Mucosa of rectum (tissue), 2 donors: ENCODE data around the gene ERP44.

Experiments
- H3K27ac ChIP-seq, 2 donors: one replicate each; pipeline ENCODE4 v1.7.0; 2013; ENCODE audit warnings: inconsistent platforms in 2 of 2, low read depth in 2 of 2, low read length in 2 of 2
- H3K27me3 ChIP-seq, 2 donors: one replicate each; pipeline ENCODE4 v1.7.0; 2013; ENCODE audit warnings: low read length in 2 of 2; ENCODE audit not compliant: control insufficient read depth in 2 of 2, insufficient read depth in 2 of 2
- H3K36me3 ChIP-seq, 2 donors: one replicate each; pipeline ENCODE4 v1.7.0; 2013; ENCODE audit warnings: low read length in 2 of 2; ENCODE audit not compliant: control insufficient read depth in 2 of 2, insufficient read depth in 2 of 2
- H3K4me1 ChIP-seq, 2 donors: one replicate each; pipeline ENCODE4 v1.7.0; 2013; ENCODE audit warnings: low read length in 2 of 2, mild to moderate bottlenecking in 1 of 2; ENCODE audit not compliant: control insufficient read depth in 2 of 2, insufficient read depth in 2 of 2
- H3K4me3 ChIP-seq, 2 donors: one replicate each; pipeline ENCODE4 v1.7.0; 2013; ENCODE audit warnings: low read length in 2 of 2
- H3K9ac ChIP-seq, 2 donors: one replicate each; pipeline ENCODE4 v1.7.0; 2013; ENCODE audit warnings: low read length in 2 of 2, low read depth in 1 of 2, mild to moderate bottlenecking in 1 of 2
- H3K9me3 ChIP-seq, 2 donors: one replicate each; pipeline ENCODE4 v1.7.0; 2013; ENCODE audit warnings: low read length in 2 of 2; ENCODE audit not compliant: control insufficient read depth in 2 of 2
- donor health status: healthy.
- donor health status: Normal muscosa, but diverticular disease.

ERP44 gene

GRCh38 chr9:99966001-99966400, 132.8 kb downstream of the ERP44 start:
- no peak overlapping the region for H3K4me3 ChIP-seq
- peaks cover 22 to 33% of the 10 kb centered on the region in 2 donors for H3K36me3 ChIP-seq
- H3K27me3 ChIP-seq: no peaks in the 10 kb centered on the region
- no peak overlapping the region for H3K9ac ChIP-seq
- H3K9me3 ChIP-seq: no peaks in the 10 kb centered on the region
- H3K27ac ChIP-seq: no peak overlapping the region
- no peaks in the 10 kb centered on the region for H3K4me1 ChIP-seq

- Histone ChIP-seq H3K9me3 (no peaks in the 10 kb centered on the region), H3K27ac (no peak overlapping the region), H3K9ac (no peak overlapping the region), H3K36me3 (peaks cover 19 to 34% of the 10 kb centered on the region in 2 donors), H3K4me1 (no peaks in the 10 kb centered on the region), H3K4me3 (no peak overlapping the region), H3K27me3 (no peaks in the 10 kb centered on the region)
Measured at GRCh38 chr9:99964336-99964735, 134.5 kb downstream of the ERP44 start.

GRCh38 chr9:99962680-99963261, 136.0 kb downstream of the ERP44 start:
- Histone ChIP-seq H3K4me1 (no peaks in the 10 kb centered on the region), H3K36me3 (peaks cover 9 to 37% of the 10 kb centered on the region in 2 donors), H3K9ac (no peak overlapping the region), H3K27me3 (no peaks in the 10 kb centered on the region), H3K4me3 (no peak overlapping the region), H3K27ac (no peak overlapping the region), H3K9me3 (no peaks in the 10 kb centered on the region)

GRCh38 chr9:99955606-99956005, 143.2 kb downstream of the ERP44 start:
- H3K27me3 ChIP-seq: no peaks in the 10 kb centered on the region
- no peaks in the 10 kb centered on the region for H3K9me3 ChIP-seq
- no peak overlapping the region for H3K27ac ChIP-seq
- no peaks in the 10 kb centered on the region for H3K4me1 ChIP-seq
- no peak overlapping the region for H3K4me3 ChIP-seq
- peaks cover 7 to 16% of the 10 kb centered on the region in 2 donors for H3K36me3 ChIP-seq
- no peak overlapping the region for H3K9ac ChIP-seq

GRCh38 chr9:99954819-99955218, 144.0 kb downstream of the ERP44 start:
- Histone ChIP-seq H3K27me3 (no peaks in the 10 kb centered on the region), H3K9me3 (no peaks in the 10 kb centered on the region), H3K4me1 (no peaks in the 10 kb centered on the region), H3K36me3 (peaks cover 7 to 14% of the 10 kb centered on the region in 2 donors), H3K9ac (no peak overlapping the region), H3K27ac (no peak overlapping the region), H3K4me3 (no peak overlapping the region)

GRCh38 chr9:99953861-99954507, 144.8 kb downstream of the ERP44 start:
- Histone ChIP-seq H3K36me3 (peaks cover 7 to 12% of the 10 kb centered on the region in 2 donors), H3K27ac (no peak overlapping the region), H3K9me3 (no peaks in the 10 kb centered on the region), H3K4me3 (no peak overlapping the region), H3K4me1 (no peaks in the 10 kb centered on the region), H3K9ac (no peak overlapping the region), H3K27me3 (no peaks in the 10 kb centered on the region)

GRCh38 chr9:99948896-99949295, 149.9 kb downstream of the ERP44 start:
- H3K4me3 ChIP-seq: no peak overlapping the region
- H3K9me3 ChIP-seq: no peaks in the 10 kb centered on the region
- H3K9ac ChIP-seq: no peak overlapping the region
- H3K4me1 ChIP-seq: no peaks in the 10 kb centered on the region
- H3K36me3 ChIP-seq: peaks cover 7% of the 10 kb centered on the region in 2 donors
- no peaks in the 10 kb centered on the region for H3K27me3 ChIP-seq
- H3K27ac ChIP-seq: no peak overlapping the region

GRCh38 chr9:99948482-99948881, 150.3 kb downstream of the ERP44 start:
- peaks cover 7% of the 10 kb centered on the region in 2 donors for H3K36me3 ChIP-seq
- H3K9me3 ChIP-seq: no peaks in the 10 kb centered on the region
- H3K4me1 ChIP-seq: no peaks in the 10 kb centered on the region
- H3K27ac ChIP-seq: no peak overlapping the region
- H3K9ac ChIP-seq: no peak overlapping the region
- H3K27me3 ChIP-seq: no peaks in the 10 kb centered on the region
- no peak overlapping the region for H3K4me3 ChIP-seq

- no peaks in the 10 kb centered on the region for H3K4me1 ChIP-seq
- H3K9me3 ChIP-seq: no peaks in the 10 kb centered on the region
- peaks cover 7% of the 10 kb centered on the region in 2 donors for H3K36me3 ChIP-seq
- H3K27ac ChIP-seq: no peak overlapping the region
- no peaks in the 10 kb centered on the region for H3K27me3 ChIP-seq
- no peak overlapping the region for H3K4me3 ChIP-seq
- no peak overlapping the region for H3K9ac ChIP-seq
Measured at GRCh38 chr9:99947395-99947794, 151.4 kb downstream of the ERP44 start.

- Histone ChIP-seq H3K9me3 (no peaks in the 10 kb centered on the region), H3K36me3 (peaks cover 0 to 2% of the 10 kb centered on the region in 2 donors), H3K9ac (no peak overlapping the region), H3K4me1 (no peaks in the 10 kb centered on the region), H3K4me3 (no peak overlapping the region), H3K27me3 (no peaks in the 10 kb centered on the region), H3K27ac (no peak overlapping the region)
Measured at GRCh38 chr9:99936947-99937587, 161.7 kb downstream of the ERP44 start.
